Measurements from ENCODE around the gene TFCP2L1. TPM values are rescaled to one million over a fixed set of nuclear protein-coding genes. Genes with fewer than 3 reads are reported as not detected.

TFCP2L1 gene
- total RNA-seq, 2 donors from 2014 or later = 11.5 to 25.7 TPM

- DNase-seq (ENCODE audit: low spot score) = no peak
- intact Hi-C loops (cut with DNase I) = no loop called here
- Histone ChIP-seq H3K4me1 (replicated peaks) (no peaks in the 10 kb centered on the region), H3K9me3 (no peaks in the 10 kb centered on the region), H3K27ac (no peak overlapping the region), H3K36me3 (no peaks in the 10 kb centered on the region), H3K27me3 (replicated peaks; ENCODE audit: insufficient read depth) (no peaks in the 10 kb centered on the region), H3K4me3 (no peak overlapping the region)
- 89% methylated on average over 8 of the region's 8 CpGs for WGBS
- TF ChIP-seq POLR2AphosphoS5 (IDR thresholded peaks at IDR 0.05) = no peak
- no peak for TF ChIP-seq POLR2A (IDR thresholded peaks at IDR 0.05)
- TF ChIP-seq CTCF (IDR thresholded peaks at IDR 0.05) = no peak
These were observed 71.6 kb downstream of the TFCP2L1 start for GRCh38 chr2:121213386-121213785.

GRCh38 chr2:121212661-121213325 is 72.2 kb downstream of the TFCP2L1 start:
- H3K4me3 ChIP-seq = no peak overlapping the region
- H3K9me3 ChIP-seq = no peaks in the 10 kb centered on the region
- no peak for DNase-seq (ENCODE audit: low spot score)
- no peaks in the 10 kb centered on the region for H3K27me3 ChIP-seq (replicated peaks; ENCODE audit: insufficient read depth)
- intact Hi-C loops (cut with DNase I) = no loop called here
- 91% methylated on average over 33 of the region's 33 CpGs for WGBS
- no peaks in the 10 kb centered on the region for H3K36me3 ChIP-seq
- no peak for TF ChIP-seq POLR2AphosphoS5 (IDR thresholded peaks at IDR 0.05)
- no peaks in the 10 kb centered on the region for H3K4me1 ChIP-seq (replicated peaks)
- no peak overlapping the region for H3K27ac ChIP-seq

GRCh38 chr2:121211689-121212151 is 73.3 kb downstream of the TFCP2L1 start:
- Histone ChIP-seq H3K27me3 (replicated peaks; ENCODE audit: insufficient read depth) (no peaks in the 10 kb centered on the region), H3K9me3 (no peaks in the 10 kb centered on the region), H3K4me1 (replicated peaks) (no peaks in the 10 kb centered on the region), H3K36me3 (no peaks in the 10 kb centered on the region), H3K4me3 (no peak overlapping the region), H3K27ac (no peak overlapping the region)
- DNase-seq (ENCODE audit: low spot score) = no peak
- TF ChIP-seq POLR2AphosphoS5 (IDR thresholded peaks at IDR 0.05) = no peak
- TF ChIP-seq POLR2A (IDR thresholded peaks at IDR 0.05) = no peak
- TF ChIP-seq CTCF (IDR thresholded peaks at IDR 0.05) = no peak
- WGBS = 95% methylated on average over 6 of the region's 8 CpGs
- intact Hi-C loops (cut with DNase I) = no loop called here

GRCh38 chr2:121211251-121211650 is 73.8 kb downstream of the TFCP2L1 start:
- WGBS = 83% methylated on average over 5 of the region's 5 CpGs
- TF ChIP-seq CTCF (IDR thresholded peaks at IDR 0.05) = no peak
- no peak for TF ChIP-seq POLR2AphosphoS5 (IDR thresholded peaks at IDR 0.05)
- no peak for TF ChIP-seq POLR2A (IDR thresholded peaks at IDR 0.05)
- Histone ChIP-seq H3K27ac (no peak overlapping the region), H3K36me3 (no peaks in the 10 kb centered on the region), H3K27me3 (replicated peaks; ENCODE audit: insufficient read depth) (no peaks in the 10 kb centered on the region), H3K4me1 (replicated peaks) (no peaks in the 10 kb centered on the region), H3K9me3 (no peaks in the 10 kb centered on the region), H3K4me3 (no peak overlapping the region)
- intact Hi-C loops (cut with DNase I) = no loop called here
- no peak for DNase-seq (ENCODE audit: low spot score)

- TF ChIP-seq POLR2AphosphoS5 (IDR thresholded peaks at IDR 0.05) = no peak
- no peak for TF ChIP-seq CTCF (IDR thresholded peaks at IDR 0.05)
- no peak for TF ChIP-seq POLR2A (IDR thresholded peaks at IDR 0.05)
- Histone ChIP-seq H3K4me1 (replicated peaks) (no peaks in the 10 kb centered on the region), H3K27ac (no peak overlapping the region), H3K9me3 (no peaks in the 10 kb centered on the region), H3K36me3 (no peaks in the 10 kb centered on the region), H3K4me3 (no peak overlapping the region), H3K27me3 (replicated peaks; ENCODE audit: insufficient read depth) (no peaks in the 10 kb centered on the region)
- 58% methylated on average over 8 of the region's 8 CpGs for WGBS
- intact Hi-C loops (cut with DNase I) = no loop called here
- DNase-seq (ENCODE audit: low spot score) = no peak
These were observed 74.3 kb downstream of the TFCP2L1 start for GRCh38 chr2:121210691-121211090.
